OCI-LY1 (cell line): ENCODE measurements around the gene ACER3.

ENCODE experiments used
- CTCF ChIP-seq: fragments of 200-600 bp; sonication (generic), shearing (Covaris generic); IDR thresholded peaks from 2 replicates; pipeline ENCODE4 v1.5.1; 2017; ENCODE audit warnings: mild to moderate bottlenecking, antibody characterized with exemption, low read length, moderate library complexity, mixed read lengths
- EZH2 ChIP-seq: fragments of 200-600 bp; sonication (generic), shearing (Covaris generic); IDR thresholded peaks from 2 replicates; pipeline ENCODE4 v1.8.0; 2017; ENCODE audit warnings: borderline replicate concordance, mixed run types, mild to moderate bottlenecking, antibody characterized with exemption, low read length, moderate library complexity, mixed read lengths

GRCh38 chr11:77057938-77058474, 197.3 kb downstream of the ACER3 start:
- TF ChIP-seq EZH2, result no peak
- TF ChIP-seq CTCF, result no peak
